Activated CD4-positive, alpha-beta memory T cell treated with anti-CD3 and anti-CD28 coated beads, Interleukin-2, amount 10 ng/mL, durations not matched to agents 7 days and 5 days (primary cell): Measurements from ENCODE around the gene ZNF213. TPM values are rescaled to one million over a fixed set of nuclear protein-coding genes. Genes with fewer than 3 reads are reported as not detected.

Experiments
- CTCF ChIA-PET: fragments of 350-600 bp; sonication (Branson Sonifier 250); formaldehyde crosslinking; loops from one replicate; lab custom pipeline; 2021; ENCODE audit warnings: antibody characterized with exemption, inconsistent platforms; lab: Charles Lee
- POLR2A ChIA-PET: fragments of 350-600 bp; sonication (Branson Sonifier 250); formaldehyde crosslinking; loops from one replicate; lab custom pipeline; 2021; ENCODE audit warnings: antibody characterized with exemption; lab: Charles Lee
- DNase-seq: peaks from one replicate; pipeline ENCODE4 v3.0.0-alpha.2; 2020
- H3K27ac Mint-ChIP-seq: one replicate; pipeline ENCODE4 v1.8.0; 2021; ENCODE audit warnings: mild to moderate bottlenecking, mixed read lengths
- H3K27me3 Mint-ChIP-seq: one replicate; pipeline ENCODE4 v1.8.0; 2021; ENCODE audit warnings: mixed read lengths
- H3K36me3 Mint-ChIP-seq: one replicate; pipeline ENCODE4 v1.8.0; 2021; ENCODE audit warnings: low read depth, mixed read lengths
- H3K4me1 Mint-ChIP-seq: one replicate; pipeline ENCODE4 v1.8.0; 2021; ENCODE audit warnings: mixed read lengths
- H3K4me3 Mint-ChIP-seq: one replicate; pipeline ENCODE4 v1.8.0; 2021; ENCODE audit warnings: mild to moderate bottlenecking, mixed read lengths
- H3K9me3 Mint-ChIP-seq: one replicate; pipeline ENCODE4 v1.8.0; 2021; ENCODE audit warnings: mixed read lengths
- total RNA-seq, 2 experiments: library from RNA; stranded (reverse); gene quantifications; one replicate each; pipeline ENCODE4 v1.2.3, GENCODE V29; 2021

The ZNF213 gene
- total RNA-seq, 2 experiments from 2014 or later: 10.5 to 11.6 TPM

GRCh38 chr16:3145660-3146059 is 10.8 kb downstream of the ZNF213 start:
- Mint-ChIP-seq H3K4me1 (peaks cover 14% of the 10 kb centered on the region), H3K27ac (no peak overlapping the region), H3K36me3 (peaks cover 8% of the 10 kb centered on the region), H3K9me3 (no peaks in the 10 kb centered on the region), H3K27me3 (no peaks in the 10 kb centered on the region), H3K4me3 (no peak overlapping the region)
- ChIA-PET CTCF (interaction anchor here (1.4 kb wide), 1 partner anchor 11 kb away, joined by 3 read pairs; the partner anchor contains the start of gene ZNF213), POLR2A (interaction anchor here (1.1 to 3.2 kb wide), 3 partner anchors 9 to 11 kb away, joined by 3 to 18 read pairs (median 3); partner anchors contain the start of gene ZNF213)
- DNase-seq: no peak

- H3K9me3 Mint-ChIP-seq: no peaks in the 10 kb centered on the region
- ChIA-PET POLR2A (interaction anchor here (0.8 to 5.0 kb wide), 5 partner anchors 10 to 116 kb away, joined by 3 to 38 read pairs (median 11); partner anchors contain the start of gene ZNF213), CTCF (interaction anchor here (1.0 to 5.6 kb wide), 4 partner anchors 12 to 19 kb away, joined by 3 to 56 read pairs (median 24); partner anchors contain the start of gene ZNF213)
- no peak overlapping the region for H3K4me3 Mint-ChIP-seq
- H3K4me1 Mint-ChIP-seq: peaks cover 22% of the 10 kb centered on the region
- peaks cover 7% of the 10 kb centered on the region for H3K36me3 Mint-ChIP-seq
- H3K27ac Mint-ChIP-seq: no peak overlapping the region
- peaks cover 5% of the 10 kb centered on the region for H3K27me3 Mint-ChIP-seq
- no peak for DNase-seq
These were observed 12.4 kb downstream of the ZNF213 start for GRCh38 chr16:3147046-3147756.

DNA sequence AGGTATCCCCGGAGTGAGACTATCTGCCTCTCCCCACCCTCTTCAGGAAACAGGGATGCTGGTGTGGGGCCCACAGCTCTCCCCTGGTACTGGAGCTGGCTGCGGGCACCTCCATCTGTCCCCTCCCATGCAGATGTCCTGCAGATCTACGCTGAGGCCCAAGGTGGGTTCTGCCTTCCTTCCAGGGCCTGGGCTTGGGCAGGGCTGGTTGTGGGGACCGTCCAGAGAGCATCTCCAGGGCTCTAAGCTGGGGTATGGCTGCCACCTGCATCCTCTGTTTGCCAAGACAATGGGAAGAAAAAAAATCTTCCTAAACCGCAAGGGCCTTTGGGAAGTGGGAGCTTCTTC is 12.9 kb downstream of the ZNF213 start:
- Mint-ChIP-seq H3K4me1 (peaks cover 28% of the 10 kb centered on the region), H3K4me3 (no peak overlapping the region), H3K27ac (no peak overlapping the region), H3K9me3 (no peaks in the 10 kb centered on the region), H3K27me3 (peaks cover 10% of the 10 kb centered on the region), H3K36me3 (peaks cover 8% of the 10 kb centered on the region)
- ChIA-PET CTCF (interaction anchor here (1.0 to 5.6 kb wide), 6 partner anchors 13 to 119 kb away, joined by 3 to 56 read pairs (median 8); partner anchors contain the start of gene ZNF213), POLR2A (interaction anchor here (0.8 to 5.0 kb wide), 8 partner anchors 10 to 253 kb away, joined by 3 to 38 read pairs (median 6); partner anchors contain the start of genes IL32, ZNF174, ZNF213 and ZSCAN32)
- no peak for DNase-seq

DNA sequence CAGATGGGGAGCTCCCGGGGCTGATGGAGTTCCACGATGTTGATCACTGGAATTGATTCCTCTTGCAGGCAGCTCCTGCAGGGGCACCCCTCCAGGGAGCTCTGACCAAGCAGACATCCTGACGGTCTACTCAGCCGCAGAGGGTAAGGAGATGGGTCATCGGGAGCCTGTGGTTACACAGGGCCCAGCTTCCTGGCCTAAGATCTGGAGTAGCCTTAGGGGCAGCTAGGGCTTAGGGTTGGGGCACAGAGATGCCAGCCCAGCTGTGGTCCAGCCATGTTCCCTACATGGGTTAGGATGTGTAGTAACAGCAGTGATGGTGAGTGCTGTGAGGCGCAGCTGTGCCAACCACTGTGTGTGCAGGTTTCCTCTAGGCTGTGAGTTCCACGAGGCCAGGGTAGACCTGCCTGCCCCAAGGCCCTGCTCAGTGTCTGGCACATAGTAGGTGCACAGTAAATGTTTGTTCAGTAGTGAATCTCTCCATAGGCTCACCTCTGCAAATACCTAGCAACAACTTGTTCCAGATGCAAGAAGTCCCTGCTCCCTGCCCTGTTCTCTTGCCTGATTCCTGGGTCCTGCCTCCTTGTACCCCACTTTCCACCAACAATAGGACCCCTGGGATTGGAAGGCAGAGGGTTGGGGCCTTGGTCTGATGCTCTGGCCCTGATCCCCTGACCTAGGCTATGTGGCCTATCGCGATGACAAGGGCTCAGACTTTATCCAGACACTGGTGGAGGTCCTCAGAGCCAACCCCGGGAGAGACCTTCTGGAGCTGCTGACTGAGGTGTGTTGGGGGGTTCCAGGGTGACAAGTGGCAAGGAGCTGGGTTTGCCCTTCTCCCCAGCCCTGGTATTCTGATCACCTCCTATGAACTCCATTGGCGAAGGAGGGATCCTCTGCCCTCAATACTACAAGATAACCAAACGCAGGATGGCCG is 13.7 kb downstream of the ZNF213 start:
- Mint-ChIP-seq H3K27me3 (peaks cover 12% of the 10 kb centered on the region), H3K4me3 (peak overlapping the region; percentile 81), H3K27ac (no peak overlapping the region), H3K4me1 (peaks cover 31% of the 10 kb centered on the region), H3K36me3 (peaks cover 8% of the 10 kb centered on the region), H3K9me3 (no peaks in the 10 kb centered on the region)
- ChIA-PET CTCF (interaction anchor here (1.0 to 5.6 kb wide), 6 partner anchors 13 to 120 kb away, joined by 3 to 56 read pairs (median 8); partner anchors contain the start of gene ZNF213), POLR2A (interaction anchor here (0.8 to 5.0 kb wide), 12 partner anchors 8 to 253 kb away, joined by 3 to 51 read pairs (median 6); partner anchors contain the start of genes IL32, ZNF174, ZNF213 and ZSCAN32)
- DNase-seq: no peak

DNA sequence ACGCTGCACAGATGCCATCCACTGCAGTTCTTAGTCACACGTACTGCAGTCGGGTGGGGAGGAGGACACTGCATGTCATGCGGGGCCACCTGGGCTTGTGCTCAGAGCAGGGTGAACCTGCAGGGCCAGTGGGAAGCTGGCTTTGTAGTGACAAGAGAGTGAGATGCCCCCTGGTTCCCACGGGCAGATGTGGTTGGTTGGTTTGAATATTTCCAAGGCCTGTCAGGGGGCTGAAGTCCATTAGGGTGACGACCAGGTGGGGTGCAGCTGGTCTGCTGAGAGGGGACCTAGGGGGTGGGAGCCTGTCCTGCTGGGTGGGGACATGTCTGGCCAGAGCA is 14.3 kb downstream of the ZNF213 start:
- H3K4me3 Mint-ChIP-seq: peak overlapping the region; percentile 81
- peaks cover 15% of the 10 kb centered on the region for H3K27me3 Mint-ChIP-seq
- peaks cover 8% of the 10 kb centered on the region for H3K36me3 Mint-ChIP-seq
- no peaks in the 10 kb centered on the region for H3K9me3 Mint-ChIP-seq
- POLR2A ChIA-PET: interaction anchor here (1.1 to 5.0 kb wide), 8 partner anchors 9 to 252 kb away, joined by 3 to 51 read pairs (median 8); partner anchors contain the start of genes IL32, ZNF174, ZNF213 and ZSCAN32
- CTCF ChIA-PET: interaction anchor here (1.6 to 5.6 kb wide), 8 partner anchors 9 to 117 kb away, joined by 4 to 56 read pairs (median 8); partner anchors contain the start of gene ZNF213
- no peak overlapping the region for H3K27ac Mint-ChIP-seq
- peaks cover 31% of the 10 kb centered on the region for H3K4me1 Mint-ChIP-seq
- DNase-seq: no peak

- ChIA-PET CTCF (interaction anchor here (0.7 to 5.6 kb wide), 19 partner anchors 8 to 146 kb away, joined by 3 to 56 read pairs (median 4); partner anchors contain the start of gene ZNF213), POLR2A (interaction anchor here (0.8 to 5.0 kb wide), 22 partner anchors 9 to 1185 kb away, joined by 3 to 51 read pairs (median 4); partner anchors contain the start of genes IL32, RPS2, TNFRSF12A and ZNF174)
- H3K4me1 Mint-ChIP-seq: peaks cover 33% of the 10 kb centered on the region
- peak overlapping the region; percentile 81 for H3K4me3 Mint-ChIP-seq
- peaks cover 8% of the 10 kb centered on the region for H3K36me3 Mint-ChIP-seq
- peak; percentile 66 for DNase-seq
- H3K9me3 Mint-ChIP-seq: no peaks in the 10 kb centered on the region
- H3K27me3 Mint-ChIP-seq: peaks cover 18% of the 10 kb centered on the region
- peak overlapping the region; percentile 82 for H3K27ac Mint-ChIP-seq
These were observed 15.0 kb downstream of the ZNF213 start for GRCh38 chr16:3149630-3150345.

DNA sequence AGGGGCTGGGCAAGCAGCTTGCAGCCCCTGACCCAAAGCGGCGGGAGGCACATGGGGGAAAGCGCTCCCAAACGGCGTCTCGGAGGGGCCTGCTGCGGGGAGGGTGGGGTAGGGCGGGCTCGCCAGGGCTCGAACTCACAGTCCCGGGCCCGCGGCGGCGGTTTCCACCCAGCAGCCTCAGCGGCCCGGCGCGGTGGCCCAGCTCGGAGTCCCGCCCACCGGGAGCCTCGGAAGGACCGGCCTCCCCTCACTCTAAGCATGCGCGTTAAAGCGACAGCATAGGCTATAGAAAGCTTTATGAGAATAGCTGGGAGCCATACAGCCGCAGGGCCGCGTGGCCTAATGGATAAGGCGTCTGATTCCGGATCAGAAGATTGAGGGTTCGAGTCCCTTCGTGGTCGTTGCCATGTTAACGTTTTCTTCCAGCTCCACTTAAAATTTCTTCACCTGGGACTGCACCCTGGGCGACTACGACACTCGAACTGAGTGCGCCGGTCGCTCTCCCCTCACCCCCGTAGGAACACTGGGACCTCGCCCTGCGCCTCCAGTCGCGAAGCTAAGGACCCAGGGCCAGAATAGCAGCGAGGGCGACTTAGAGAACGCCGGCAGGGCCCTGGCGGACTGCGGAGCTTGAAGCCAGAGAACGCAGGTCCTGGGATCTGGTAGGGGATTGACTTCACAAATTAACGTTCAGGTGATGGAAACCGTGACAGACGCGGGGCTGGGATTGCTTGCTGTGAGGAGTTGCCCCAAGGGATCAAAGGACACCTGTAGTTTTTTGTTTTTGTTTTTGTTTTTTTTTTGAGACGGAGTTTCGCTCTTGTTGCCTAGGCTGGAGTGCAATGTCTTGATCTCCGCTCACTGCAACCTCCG is 15.8 kb downstream of the ZNF213 start:
- H3K9me3 Mint-ChIP-seq: no peaks in the 10 kb centered on the region
- peaks cover 22% of the 10 kb centered on the region for H3K27me3 Mint-ChIP-seq
- H3K4me3 Mint-ChIP-seq: peak overlapping the region; percentile 81
- H3K27ac Mint-ChIP-seq: peak overlapping the region; percentile 82
- CTCF ChIA-PET: interaction anchor here (0.7 to 5.6 kb wide), 21 partner anchors 8 to 268 kb away, joined by 3 to 56 read pairs (median 4); partner anchors contain the start of genes FLYWCH2 and ZNF213
- POLR2A ChIA-PET: interaction anchor here (0.8 to 5.0 kb wide), 21 partner anchors 8 to 1186 kb away, joined by 3 to 51 read pairs (median 4); partner anchors contain the start of genes IL32, RPS2, TNFRSF12A and ZNF174
- peaks cover 8% of the 10 kb centered on the region for H3K36me3 Mint-ChIP-seq
- peaks cover 37% of the 10 kb centered on the region for H3K4me1 Mint-ChIP-seq
- peak; percentile 99 for DNase-seq

DNA sequence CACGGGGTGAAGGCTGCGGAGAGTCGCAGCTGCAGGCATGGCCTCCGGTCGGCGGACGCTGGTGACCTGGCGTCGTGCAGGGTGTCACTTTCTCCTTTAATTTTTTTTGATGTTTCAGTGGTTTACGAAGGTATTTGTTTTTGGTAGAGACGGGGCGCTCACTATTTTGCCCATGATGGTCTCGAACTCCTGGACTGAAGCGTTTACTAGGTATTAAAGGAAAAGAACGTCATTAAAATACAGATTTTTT is 17.1 kb downstream of the ZNF213 start:
- Mint-ChIP-seq H3K36me3 (peaks cover 8% of the 10 kb centered on the region), H3K27ac (peak overlapping the region; percentile 71), H3K4me1 (peaks cover 38% of the 10 kb centered on the region), H3K4me3 (peak overlapping the region; percentile 68), H3K9me3 (no peaks in the 10 kb centered on the region), H3K27me3 (peaks cover 22% of the 10 kb centered on the region)
- ChIA-PET POLR2A (interaction anchor here (1.2 to 3.7 kb wide), 2 partner anchors 16 to 36 kb away, joined by 3 to 51 read pairs; partner anchors contain the start of genes OR1F1 and ZNF213), CTCF (interaction anchor here (0.8 to 5.6 kb wide), 3 partner anchors 17 to 50 kb away, joined by 3 to 56 read pairs (median 4); partner anchors contain the start of gene ZNF213)
- DNase-seq: peak; percentile 40

- peak overlapping the region; percentile 71 for H3K27ac Mint-ChIP-seq
- H3K9me3 Mint-ChIP-seq: no peaks in the 10 kb centered on the region
- DNase-seq: peak; percentile 86
- peaks cover 42% of the 10 kb centered on the region for H3K4me1 Mint-ChIP-seq
- H3K27me3 Mint-ChIP-seq: peaks cover 26% of the 10 kb centered on the region
- peak overlapping the region; percentile 68 for H3K4me3 Mint-ChIP-seq
- ChIA-PET POLR2A (interaction anchor here (1.2 to 3.7 kb wide), 2 partner anchors 16 to 35 kb away, joined by 3 to 51 read pairs; partner anchors contain the start of genes OR1F1 and ZNF213), CTCF (interaction anchor here (0.8 to 5.6 kb wide), 3 partner anchors 18 to 50 kb away, joined by 3 to 56 read pairs (median 4); partner anchors contain the start of gene ZNF213)
- peaks cover 11% of the 10 kb centered on the region for H3K36me3 Mint-ChIP-seq
These were observed 17.6 kb downstream of the ZNF213 start for GRCh38 chr16:3152277-3152990.

GRCh38 chr16:3152991-3153368 is 18.2 kb downstream of the ZNF213 start:
- no peaks in the 10 kb centered on the region for H3K9me3 Mint-ChIP-seq
- H3K4me1 Mint-ChIP-seq: peaks cover 48% of the 10 kb centered on the region
- peak overlapping the region; percentile 68 for H3K4me3 Mint-ChIP-seq
- DNase-seq: no peak
- peaks cover 13% of the 10 kb centered on the region for H3K36me3 Mint-ChIP-seq
- POLR2A ChIA-PET: interaction anchor here (1.2 kb wide), 1 partner anchor 35 kb away, joined by 3 read pairs; the partner anchor contains the start of gene OR1F1
- CTCF ChIA-PET: no interaction called here
- H3K27ac Mint-ChIP-seq: peak overlapping the region; percentile 71
- H3K27me3 Mint-ChIP-seq: peaks cover 32% of the 10 kb centered on the region
